ENCODE measurements around the gene KRTAP12-4.
"Not testable (repeated sequence)": the region's sequence is repeated elsewhere in the genome, so short reads cannot be mapped to it uniquely, and the experiment has no call there.

KRTAP12-4 gene, protein sequence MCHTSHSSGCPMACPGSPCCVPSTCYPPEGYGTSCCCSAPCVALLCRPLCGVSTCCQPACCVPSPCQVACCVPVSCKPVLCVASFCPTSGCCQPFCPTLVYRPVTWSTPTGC

DNA sequence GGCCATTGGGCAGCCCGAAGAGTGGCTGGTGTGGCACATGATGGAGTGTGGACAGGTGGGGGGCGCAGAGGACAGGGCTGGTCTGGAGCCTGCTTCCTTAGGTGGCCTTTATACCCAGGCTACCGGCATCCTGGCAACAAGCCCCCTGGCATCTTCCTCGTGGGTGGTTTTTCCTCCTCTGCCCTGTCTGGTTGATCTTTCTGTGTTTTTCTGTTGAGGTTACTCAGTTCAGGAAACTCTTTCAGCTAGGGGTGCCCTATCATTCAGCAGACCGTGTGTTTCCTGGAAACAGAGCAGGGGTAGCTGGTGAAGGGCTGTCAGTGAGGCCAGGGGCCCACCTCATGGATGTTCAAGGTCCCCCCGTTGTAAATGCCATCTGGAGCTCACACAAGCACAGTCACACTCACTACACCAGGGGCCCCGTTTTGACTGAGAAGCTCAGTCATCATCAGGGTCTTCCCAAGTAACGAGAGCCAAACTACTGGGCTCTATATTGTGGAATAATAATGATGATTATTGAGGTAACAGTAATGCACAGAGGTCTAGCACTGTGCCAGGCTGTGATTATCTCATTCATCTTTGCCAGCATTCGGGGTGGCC lies at the start of gene KRTAP12-4:
Gene KRTAP12-4 (minus strand): TSS at position 84 of the 600 bp plus-strand sequence. CDS start 45 bp downstream, at position 39.
- DNase-seq = no peak

DNA sequence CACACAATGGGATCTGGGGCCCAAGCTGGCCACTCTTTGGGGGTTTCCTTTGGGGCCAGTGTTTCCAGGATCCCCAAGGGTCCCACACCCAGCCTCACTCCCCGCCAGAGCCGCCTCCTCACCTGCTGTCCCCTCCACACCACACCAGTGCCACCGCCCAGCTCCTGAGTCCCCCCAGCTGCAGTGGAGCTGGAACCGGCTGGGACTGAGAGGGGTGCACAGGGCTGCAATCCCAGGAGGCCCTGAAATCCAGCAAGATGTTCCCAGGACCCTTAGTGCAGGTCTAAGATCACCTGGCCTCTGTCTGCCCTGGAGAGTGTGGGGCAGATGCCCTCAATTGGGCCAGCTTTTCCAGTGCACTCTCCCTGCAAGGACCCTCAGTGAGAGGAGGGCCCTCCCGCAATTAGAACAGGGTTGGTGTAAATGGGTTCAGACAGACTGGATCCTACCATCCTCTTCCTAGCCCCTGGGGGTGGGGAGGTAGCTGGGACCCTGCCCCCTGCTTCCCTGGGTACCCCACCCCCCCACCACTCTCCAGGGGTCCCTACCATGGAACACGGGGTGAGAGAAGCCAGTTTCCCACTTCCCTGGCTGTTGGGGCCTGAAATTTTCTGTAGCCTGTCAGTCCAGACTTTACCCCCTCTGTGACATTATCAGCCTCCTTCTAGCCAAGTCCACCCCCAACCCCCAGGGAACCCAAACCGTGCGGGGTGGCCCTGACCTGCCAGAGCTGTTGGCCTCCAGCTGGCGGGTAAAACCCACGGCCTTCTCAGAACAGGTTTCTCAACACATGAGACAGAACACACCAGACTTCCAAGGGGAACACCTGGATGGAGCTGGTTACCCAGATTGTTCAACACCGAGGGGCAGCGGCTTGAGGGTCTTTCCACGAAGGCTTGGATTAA lies 49.5 kb upstream of the KRTAP12-4 start:
- DNase-seq = no peak

DNA sequence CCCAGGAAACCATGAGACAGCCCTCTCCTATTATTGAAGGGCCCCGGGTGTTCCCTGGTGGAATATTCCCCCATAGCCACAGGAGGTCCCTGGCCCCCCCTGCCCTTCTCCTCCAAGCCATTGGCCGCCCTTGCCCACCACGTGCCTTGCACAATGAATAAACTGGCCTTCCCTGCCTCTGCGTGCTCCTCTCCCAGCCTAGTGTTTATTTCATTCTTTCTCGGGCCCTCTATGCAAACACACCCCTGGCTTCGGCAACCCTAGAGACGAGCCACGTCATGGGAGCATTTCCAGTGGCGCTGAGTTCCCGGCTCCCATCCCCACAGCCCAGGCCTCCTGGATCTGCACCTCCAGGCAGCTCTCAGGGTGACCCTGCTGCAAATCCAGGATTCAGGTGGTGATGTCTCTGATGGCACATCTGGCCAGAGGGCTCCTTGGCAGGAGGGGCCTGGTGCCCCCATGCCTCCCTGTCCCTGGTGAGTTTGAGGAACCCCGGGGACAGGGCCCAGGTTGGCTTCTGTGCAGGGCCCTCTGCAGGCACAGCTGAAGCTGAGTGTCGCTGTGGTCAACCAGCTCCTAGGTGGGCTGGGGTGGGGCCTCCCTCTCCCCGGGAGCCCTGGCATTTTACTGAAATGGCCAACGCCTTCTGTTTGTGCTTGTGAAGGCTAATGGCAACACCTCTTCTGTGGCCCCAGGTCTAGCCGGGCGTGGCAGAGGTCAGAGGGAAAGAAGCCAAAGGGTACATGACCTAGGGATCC lies 48.7 kb upstream of the KRTAP12-4 start:
- DNase-seq = no peak

DNA sequence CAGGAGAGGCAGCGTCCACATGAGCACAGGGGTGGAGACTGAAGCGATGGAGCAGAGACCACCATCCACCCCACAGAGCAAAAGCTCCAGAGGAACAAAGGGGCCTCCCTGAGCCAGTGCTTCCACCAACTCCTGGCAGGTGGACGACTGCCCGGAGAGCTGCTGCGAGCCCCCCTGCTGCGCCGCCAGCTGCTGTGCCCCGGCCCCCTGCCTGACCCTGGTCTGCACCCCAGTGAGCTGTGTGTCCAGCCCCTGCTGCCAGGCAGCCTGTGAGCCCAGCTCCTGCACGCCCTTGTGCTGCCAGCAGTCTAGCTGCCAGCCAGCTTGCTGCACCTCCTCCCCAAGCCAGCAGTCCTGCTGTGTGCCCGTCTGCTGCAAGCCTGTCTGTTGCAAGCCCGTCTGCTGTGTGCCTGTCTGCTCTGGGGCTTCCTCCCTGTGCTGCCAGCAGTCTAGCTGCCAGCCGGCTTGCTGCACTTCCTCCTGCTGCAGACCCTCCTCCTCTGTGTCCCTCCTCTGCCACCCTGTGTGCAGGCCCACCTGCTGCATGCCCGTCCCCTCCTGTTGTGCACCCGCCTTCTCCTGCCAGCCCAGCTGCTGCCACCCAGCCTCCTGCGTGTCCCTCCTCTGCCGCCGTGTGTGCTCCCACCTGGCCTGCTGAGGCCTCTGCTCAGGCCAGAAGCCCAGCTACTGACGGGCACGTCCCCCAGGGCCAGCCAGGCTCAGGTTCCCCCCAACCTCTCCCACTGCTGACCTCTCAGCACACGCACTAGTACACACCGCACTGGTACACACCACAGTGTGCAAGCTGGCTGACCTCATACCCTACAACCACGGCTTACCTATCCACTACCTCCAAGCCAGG lies 47.9 kb upstream of the KRTAP12-4 start:
- no peak for DNase-seq

DNA sequence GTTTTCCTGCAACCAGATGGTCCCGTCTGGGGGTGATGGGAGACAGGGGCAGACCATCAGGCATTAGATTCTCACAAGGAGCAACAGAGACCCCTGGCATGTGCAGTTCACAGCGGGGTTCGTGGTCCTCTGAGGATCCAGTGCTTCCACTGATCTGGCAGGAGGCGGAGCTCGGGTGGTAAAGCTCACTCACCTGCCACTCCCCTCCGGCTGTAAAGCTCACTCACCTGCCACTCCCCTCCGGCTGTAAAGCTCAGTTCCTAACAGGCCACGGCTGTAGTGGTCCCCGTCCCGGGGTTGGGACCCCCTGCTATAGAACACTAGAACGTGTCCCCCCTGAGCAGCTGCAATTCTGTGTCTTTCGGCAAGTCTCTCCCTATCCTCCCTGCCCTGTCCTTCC lies 47.1 kb upstream of the KRTAP12-4 start:
- no peak for DNase-seq

DNA sequence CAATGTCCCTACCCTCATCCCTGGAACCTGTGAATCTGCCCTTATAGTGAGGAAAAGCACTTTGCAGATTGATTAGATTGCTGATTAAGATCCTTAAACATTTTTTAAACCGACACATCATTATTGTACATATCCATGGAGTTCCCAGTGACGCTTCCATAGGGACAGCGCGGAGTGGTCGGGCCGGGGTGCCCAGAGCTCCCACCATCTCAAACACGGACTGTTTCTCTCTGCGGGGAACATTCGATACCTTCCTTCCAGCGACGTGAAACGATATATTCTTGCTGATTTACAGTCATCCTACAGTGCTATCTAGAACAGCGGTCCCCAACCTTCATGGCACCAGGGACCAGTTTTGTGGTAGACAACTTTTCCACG lies 46.6 kb upstream of the KRTAP12-4 start:
- DNase-seq = no peak

DNA sequence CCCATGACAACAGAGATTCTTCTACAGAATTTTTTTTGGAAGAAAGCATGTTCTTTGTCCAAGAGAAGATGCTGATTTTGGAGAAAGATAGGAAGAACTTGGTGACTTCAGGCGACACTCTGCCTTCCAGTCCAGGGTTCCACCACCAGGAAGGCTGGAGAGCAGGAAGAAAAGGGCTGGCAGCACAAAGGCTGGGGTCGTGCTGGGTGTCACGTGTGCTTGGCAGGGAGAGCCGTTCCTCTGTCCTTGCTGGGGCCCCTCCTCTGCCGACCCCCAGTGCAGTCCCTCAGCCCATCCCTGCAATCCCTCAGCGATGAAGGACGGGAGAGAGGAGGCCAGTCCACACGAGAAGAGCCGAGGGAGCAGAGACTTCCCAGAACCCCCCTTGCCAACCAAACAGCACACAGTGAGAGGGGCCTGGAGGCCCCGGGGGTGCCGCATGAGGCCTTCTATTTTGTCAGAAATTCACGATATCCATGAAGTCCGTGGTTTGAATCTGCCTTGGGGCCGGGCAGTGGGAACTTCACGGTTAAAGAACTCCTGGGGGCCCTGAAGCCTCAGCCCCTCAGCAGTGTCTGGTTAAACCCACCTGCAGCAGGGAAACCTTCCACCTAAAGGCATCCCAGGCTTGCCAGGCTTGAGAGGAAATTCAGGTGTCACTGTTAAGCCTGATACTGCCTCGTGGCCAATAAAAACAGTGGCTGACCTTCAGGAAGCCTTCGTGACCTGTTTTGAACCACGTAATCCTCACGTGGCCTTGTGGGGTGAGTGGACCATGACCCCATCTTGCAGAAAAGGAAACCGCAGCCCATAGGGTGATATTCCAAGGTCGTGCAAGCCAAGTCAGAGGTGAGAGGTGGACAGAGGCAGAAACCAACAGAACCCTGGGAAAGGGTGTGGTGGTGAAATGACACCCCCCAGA lies 45.9 kb upstream of the KRTAP12-4 start:
- DNase-seq = no peak

DNA sequence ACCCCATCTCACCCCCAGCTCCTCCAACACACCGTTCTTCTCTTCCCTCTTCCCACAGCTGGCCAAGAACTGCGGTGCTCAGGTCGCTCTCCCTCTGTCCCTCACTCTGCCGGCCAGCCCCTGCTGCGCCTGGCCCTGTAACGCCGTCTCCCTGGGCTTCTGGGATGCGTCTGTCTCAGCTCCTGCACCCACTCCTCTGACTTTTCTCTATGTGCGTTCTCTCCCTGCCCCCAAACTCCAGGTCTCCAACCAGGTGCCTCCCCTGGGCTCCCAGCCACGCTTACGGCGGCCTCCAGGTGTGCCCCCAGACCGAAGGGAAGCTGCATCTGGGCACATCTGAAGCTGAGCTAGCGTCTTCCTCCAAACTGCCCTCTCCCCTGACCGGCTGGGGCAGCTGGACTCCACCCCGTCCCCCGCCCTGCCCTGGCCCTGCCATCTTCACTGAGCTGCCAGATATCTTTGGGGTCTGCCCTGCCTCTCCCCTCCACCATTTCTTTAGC lies 45.1 kb upstream of the KRTAP12-4 start:
- no peak for DNase-seq

DNA sequence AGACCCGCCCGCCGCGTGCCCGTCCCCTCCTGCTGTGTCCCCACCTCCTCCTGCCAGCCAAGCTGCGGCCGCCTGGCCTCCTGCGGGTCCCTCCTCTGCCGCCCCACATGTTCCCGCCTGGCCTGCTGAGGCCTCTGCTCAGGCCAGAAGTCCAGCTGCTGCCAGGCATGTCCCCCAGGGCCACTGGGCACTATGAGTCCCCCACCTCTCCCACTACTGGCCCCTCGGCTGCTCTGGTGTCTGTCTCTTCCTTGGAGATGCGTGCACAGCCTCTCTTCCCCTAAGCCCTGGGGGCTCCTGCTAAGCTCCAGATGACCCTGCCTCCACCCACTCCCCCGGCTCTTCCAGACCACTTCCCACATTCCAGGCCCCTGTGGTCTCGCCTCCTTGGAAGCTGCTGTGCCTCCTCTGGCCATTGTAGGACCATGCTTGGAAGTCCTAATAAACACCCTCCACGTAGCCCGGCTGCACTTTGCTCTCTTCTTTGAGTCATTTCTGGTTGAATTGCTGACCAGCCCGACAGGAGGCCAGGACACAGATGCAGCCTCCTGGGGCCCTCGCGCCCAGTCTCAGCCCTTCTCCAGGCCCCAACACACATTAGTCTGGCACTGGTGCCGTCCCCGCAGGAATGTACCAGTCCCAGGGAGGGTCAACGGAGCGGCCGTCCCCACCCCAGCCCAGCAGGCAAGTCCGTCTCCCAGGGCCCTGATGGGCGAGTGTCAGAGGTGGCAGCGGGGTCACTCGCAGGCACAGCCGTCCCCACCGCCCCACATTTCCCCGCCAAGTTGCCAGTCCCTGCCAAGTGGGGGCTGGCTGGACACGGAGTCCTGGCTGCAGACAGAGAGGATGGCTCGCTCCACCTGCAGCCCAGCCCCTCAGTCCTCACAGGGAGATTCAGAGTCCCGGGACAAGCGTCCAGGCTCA lies 43.6 kb upstream of the KRTAP12-4 start:
- DNase-seq = no peak

DNA sequence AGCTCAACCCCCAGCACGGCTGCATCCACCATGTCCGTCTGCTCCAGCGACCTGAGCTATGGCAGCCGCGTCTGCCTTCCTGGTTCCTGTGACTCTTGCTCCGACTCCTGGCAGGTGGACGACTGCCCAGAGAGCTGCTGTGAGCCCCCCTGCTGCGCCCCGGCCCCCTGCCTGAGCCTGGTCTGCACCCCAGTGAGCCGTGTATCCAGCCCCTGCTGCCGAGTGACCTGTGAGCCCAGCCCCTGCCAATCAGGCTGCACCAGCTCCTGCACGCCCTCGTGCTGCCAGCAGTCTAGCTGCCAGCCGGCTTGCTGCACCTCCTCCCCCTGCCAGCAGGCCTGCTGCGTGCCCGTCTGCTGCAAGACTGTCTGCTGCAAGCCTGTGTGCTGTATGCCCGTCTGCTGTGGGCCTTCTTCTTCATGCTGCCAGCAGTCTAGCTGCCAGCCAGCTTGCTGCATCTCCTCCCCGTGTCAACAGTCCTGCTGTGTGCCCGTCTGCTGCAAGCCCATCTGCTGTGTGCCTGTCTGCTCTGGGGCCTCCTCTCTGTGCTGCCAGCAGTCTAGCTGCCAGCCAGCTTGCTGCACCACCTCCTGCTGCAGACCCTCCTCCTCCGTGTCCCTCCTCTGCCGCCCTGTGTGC lies 42.8 kb upstream of the KRTAP12-4 start, which contains the start of gene KRTAP10-12:
Gene KRTAP10-12 (plus strand): TSS at position 1 of the 639 bp plus-strand sequence. CDS start 30 bp downstream, at position 31.
- DNase-seq = not testable (repeated sequence)

DNA sequence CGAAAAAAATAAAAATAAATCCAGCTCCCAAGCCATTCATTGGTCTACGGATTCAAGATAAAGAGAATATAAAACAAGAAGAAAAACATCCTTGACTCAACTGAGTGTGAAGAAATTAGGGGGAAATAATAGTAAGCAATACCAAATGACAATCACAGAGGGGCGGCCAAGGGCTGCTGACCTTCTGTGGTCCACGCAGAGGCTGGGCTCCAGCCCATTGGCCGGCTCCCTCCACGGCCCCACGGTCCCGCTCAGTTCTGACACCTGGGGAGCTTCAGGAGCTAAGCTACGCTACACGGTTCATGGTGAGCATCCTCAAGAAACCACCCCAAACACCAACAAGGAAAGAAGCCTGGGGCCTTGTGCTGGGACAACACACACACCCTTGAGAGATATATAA lies 42.1 kb upstream of the KRTAP12-4 start:
- no peak for DNase-seq

DNA sequence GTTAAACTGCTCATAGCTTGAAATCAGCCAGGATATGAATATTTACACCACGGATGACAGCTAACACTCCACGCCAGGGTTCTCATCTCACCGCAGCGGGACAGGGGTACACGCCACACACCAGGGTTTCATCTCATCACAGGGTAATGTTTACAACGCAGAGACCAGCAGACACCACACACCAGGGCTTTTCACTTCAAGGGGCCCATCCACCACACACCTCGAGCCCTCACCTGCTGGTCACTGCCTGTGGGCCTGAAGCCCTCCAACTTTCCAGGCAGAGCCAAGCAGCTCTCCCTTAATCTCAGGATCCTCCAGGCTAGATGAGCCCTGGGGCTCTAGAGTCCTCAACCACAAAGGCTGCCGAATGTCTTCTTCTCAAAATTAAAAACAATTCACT lies 41.2 kb upstream of the KRTAP12-4 start:
- no peak for DNase-seq

DNA sequence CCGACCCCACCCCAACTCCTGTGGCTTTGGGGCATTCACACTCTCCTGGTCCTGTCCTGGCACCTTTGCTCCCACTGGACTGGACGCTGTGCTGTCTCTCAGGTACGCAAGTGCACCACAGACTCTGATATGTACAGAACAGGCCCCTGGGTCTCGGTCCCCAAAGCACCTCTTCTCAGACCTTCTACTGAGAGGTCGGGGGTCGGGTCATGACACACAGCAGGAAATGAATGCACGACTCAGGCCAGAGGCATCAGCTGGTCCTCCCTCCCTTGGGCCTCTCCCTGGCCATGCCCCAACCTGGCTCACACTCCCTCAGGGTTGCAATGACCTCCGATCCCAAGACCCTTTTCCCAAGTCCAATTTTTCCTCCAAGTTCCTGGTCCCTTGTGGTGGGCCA lies 40.7 kb upstream of the KRTAP12-4 start:
- no peak for DNase-seq

DNA sequence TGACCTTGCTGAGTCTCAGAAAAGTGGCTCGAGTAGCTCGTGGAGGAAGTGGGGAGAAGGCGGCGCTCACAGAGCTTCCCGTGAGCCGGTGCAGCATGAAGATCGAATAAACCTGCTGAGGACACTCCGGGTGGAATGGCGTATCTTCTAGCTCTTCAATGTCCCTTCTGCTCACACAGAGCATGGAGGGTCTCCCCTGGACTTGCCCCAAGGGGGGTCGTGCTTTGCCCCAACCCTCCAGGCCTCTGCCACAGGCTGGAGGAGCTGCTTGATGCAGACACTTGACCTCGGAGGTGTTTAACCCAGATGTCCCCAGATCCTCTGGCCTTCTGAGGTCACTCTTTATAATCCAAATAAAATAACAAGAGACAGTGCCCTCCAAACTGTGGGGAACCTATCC lies 40.3 kb upstream of the KRTAP12-4 start:
- DNase-seq = no peak

DNA sequence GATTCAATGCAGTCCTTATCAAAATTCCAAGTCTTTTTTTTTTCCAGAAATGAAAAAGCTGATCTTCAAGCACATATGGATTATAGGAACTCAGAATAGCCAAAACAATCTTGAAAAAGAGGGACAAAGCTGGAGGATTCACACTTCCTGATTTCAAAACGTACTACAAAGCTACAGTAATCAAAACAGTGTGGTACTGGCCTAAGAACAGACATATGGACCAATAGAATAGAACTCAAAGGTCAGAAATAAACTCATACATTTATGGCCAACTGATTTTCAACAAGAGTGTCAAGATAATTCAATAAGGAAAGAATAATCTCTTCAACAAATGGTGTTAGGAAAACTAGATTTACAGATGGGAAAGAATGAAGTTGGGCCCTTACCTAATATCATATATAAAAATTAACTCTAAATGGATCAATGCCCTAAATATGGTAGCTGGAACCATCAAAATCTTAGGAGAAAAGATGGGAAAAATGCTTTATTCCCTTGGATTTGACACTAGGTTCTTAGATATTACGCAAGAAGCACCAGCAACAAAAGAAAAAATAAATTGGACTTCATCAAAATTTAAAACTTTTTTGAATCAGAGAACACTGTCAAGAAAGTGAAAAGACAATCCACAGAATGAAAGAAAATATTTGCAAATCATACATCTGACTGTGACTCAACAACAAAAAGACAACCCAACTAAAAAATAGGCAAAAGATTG lies 38.5 kb upstream of the KRTAP12-4 start:
- DNase-seq = no peak

DNA sequence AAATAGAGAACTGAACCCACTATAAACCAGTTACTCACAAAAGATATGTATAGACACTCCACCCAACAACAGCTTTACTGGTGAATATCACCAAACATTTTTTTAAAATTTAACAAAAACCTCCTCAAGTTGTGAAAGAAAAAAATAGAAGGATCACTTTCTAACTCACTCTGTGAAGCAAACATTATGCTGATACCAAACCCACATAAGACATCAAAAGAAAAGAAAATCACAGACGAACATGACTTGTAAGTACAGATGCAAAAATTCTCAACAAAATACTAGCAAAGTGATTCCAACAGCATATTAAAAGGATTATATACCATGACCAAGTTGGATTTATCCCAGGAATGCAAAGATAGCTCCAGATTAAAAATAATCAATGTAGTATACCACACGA lies 37.2 kb upstream of the KRTAP12-4 start:
- no peak for DNase-seq

DNA sequence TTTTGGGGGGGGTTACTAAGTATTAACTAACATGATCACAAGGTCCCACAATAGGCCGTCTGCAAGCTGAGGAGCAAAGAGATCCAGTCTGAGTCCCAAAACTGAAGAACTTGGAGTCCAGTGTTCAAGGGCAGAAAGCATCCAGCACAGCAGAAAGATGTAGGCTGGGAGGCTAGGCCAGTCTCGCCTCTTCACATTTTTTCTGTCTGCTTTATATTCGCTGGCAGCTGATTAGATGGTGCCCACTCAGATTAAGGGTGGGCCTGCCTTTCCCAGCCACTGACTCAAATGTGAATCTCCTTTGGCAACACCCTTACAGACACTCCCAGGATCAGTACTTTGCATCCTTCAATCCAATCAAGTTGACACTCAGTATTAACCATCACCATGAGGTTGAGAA lies 35.3 kb upstream of the KRTAP12-4 start:
- DNase-seq = not testable (repeated sequence)

DNA sequence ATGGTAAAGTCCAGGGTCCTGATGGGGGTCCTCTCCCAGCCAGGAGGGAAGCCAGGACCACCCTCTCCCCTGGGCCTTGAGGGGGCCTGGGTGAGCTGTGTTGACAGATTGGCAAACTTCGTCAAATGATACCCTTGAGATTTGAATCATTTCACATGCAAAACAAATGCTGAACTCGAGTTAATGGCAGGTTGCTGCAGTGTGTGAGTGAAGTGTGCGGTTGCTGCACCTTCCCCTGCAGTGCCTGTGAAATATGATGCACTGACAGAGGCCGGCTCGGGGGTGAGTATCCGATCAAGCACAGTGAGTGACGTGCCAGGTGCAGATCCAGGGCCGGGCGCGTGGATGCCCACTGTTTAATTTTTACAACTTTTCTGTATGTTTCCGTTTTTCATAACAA lies 33.2 kb upstream of the KRTAP12-4 start:
- no peak for DNase-seq

Measured in CD4-positive, alpha-beta T cell treated with Interleukin-4 for 4 hours (primary cell).